Measurements from ENCODE around the gene TMEM238.
"Not testable (repeated sequence)": the region's sequence is repeated elsewhere in the genome, so short reads cannot be mapped to it uniquely, and the experiment has no call there.

Gene TMEM238

GRCh38 chr19:55339105-55339888 lies 44.8 kb downstream of the TMEM238 start, which contains the start of gene KMT5C:
Gene KMT5C (plus strand): TSS chr19:55339876. CDS start chr19:55341937, 2,061 bp downstream.
- no peak for TF ChIP-seq ZNF274 (IDR thresholded peaks at IDR 0.05; ENCODE audit: low read depth, low read length)
- H3K4me3 ChIP-seq (ENCODE audit: low read length) = peak within 1 kb of the TSS; percentile 73

- TF ChIP-seq ZNF274 (IDR thresholded peaks at IDR 0.05; ENCODE audit: low read depth, low read length) = no peak
- H3K4me3 ChIP-seq (ENCODE audit: low read length) = no peak overlapping the region
Measured at GRCh38 chr19:55336101-55336500, 48.0 kb downstream of the TMEM238 start.

- no peak for TF ChIP-seq ZNF274 (IDR thresholded peaks at IDR 0.05; ENCODE audit: low read depth, low read length)
- H3K4me3 ChIP-seq (ENCODE audit: low read length) = no peak overlapping the region
Measured at GRCh38 chr19:55333870-55334269, 50.2 kb downstream of the TMEM238 start.

- not testable (repeated sequence) for H3K4me3 ChIP-seq (ENCODE audit: low read length)
Measured at GRCh38 chr19:55329791-55330190, 54.3 kb downstream of the TMEM238 start.
